IMR-90 (cell line): Measurements from ENCODE around the gene FOXN4. TPM values are rescaled to one million over a fixed set of nuclear protein-coding genes. Genes with fewer than 3 reads are reported as not detected.

Source experiments
- ATAC-seq: fragments of 200-7000 bp; cut with Tn5 transposase; 2 replicates; pipeline ENCODE4 v1.9.1; 2020; ENCODE audit warnings: low read depth, mild to moderate bottlenecking, moderate library complexity
- BruUV-seq: library from RNA; stranded (reverse); fragments of 400-500 nt; replicated peaks from 2 replicates; lab custom pipeline; 2021; lab: Mats Ljungman, UMichigan
- CTCF ChIA-PET: fragments of 300-600 bp; formaldehyde crosslinking; extraction: SDS; loops from one replicate; lab custom pipeline; 2021; ENCODE audit warnings: antibody characterized with exemption; lab: Yijun Ruan, JAX
- POLR2A ChIA-PET: fragments of 300-600 bp; sonication (Branson Sonifier 250); formaldehyde crosslinking; loops from one replicate; lab custom pipeline; 2022; ENCODE audit warnings: antibody characterized with exemption; ENCODE audit not compliant: unreplicated experiment; lab: Charles Lee
- DNase-seq: peaks from one replicate; pipeline ENCODE4 v3.0.0; 2013
- H2AFZ ChIP-seq: replicated peaks from 2 replicates; pipeline ENCODE3; 2013; ENCODE audit warnings: low read length, mild to moderate bottlenecking; ENCODE audit not compliant: poor library complexity
- H2AK5ac ChIP-seq: 2 replicates; pipeline ENCODE4 v1.6.1; 2013; ENCODE audit warnings: low read depth, low read length, inconsistent platforms
- H2AK9ac ChIP-seq: replicated peaks from 2 replicates; pipeline ENCODE3; 2013; ENCODE audit warnings: mild to moderate bottlenecking, low read depth, low read length, moderate library complexity; ENCODE audit not compliant: poor library complexity
- H2BK120ac ChIP-seq: 2 replicates; pipeline ENCODE4 v1.6.1; 2013; ENCODE audit warnings: low read depth, low read length, inconsistent platforms
- H2BK15ac ChIP-seq: 3 replicates; pipeline ENCODE4 v1.6.1; 2013; ENCODE audit warnings: low read depth, low read length, inconsistent platforms
- H2BK20ac ChIP-seq: 2 replicates; pipeline ENCODE4 v1.6.1; 2013; ENCODE audit warnings: low read depth, mild to moderate bottlenecking, inconsistent platforms, low read length, moderate library complexity
- H2BK5ac ChIP-seq: 2 replicates; pipeline ENCODE4 v1.6.1; 2013; ENCODE audit warnings: mild to moderate bottlenecking, low read depth, low read length, inconsistent platforms; ENCODE audit not compliant: poor library complexity, severe bottlenecking
- H3K14ac ChIP-seq: replicated peaks from 2 replicates; pipeline ENCODE4 v1.6.1; 2013; ENCODE audit warnings: low read depth, low read length, inconsistent platforms
- H3K18ac ChIP-seq: 2 replicates; pipeline ENCODE4 v1.6.1; 2013; ENCODE audit warnings: low read depth, low read length, control low read depth
- H3K23ac ChIP-seq: 2 replicates; pipeline ENCODE4 v1.6.1; 2013; ENCODE audit warnings: low read depth, low read length, inconsistent platforms
- H3K27ac ChIP-seq: 2 replicates; pipeline ENCODE4 v1.5.1; 2013; ENCODE audit warnings: mild to moderate bottlenecking, control low read depth, low read length; ENCODE audit not compliant: insufficient read depth
- H3K27me3 ChIP-seq: 2 replicates; pipeline ENCODE4 v1.6.1; 2013; ENCODE audit warnings: low read length; ENCODE audit not compliant: control insufficient read depth, insufficient read depth
- H3K36me3 ChIP-seq: 2 replicates; pipeline ENCODE4 v1.6.1; 2013; ENCODE audit warnings: low read length, mixed read lengths; ENCODE audit not compliant: control insufficient read depth, insufficient read depth
- H3K4ac ChIP-seq: 2 replicates; pipeline ENCODE4 v1.6.1; 2013; ENCODE audit warnings: low read depth, low read length, inconsistent platforms
- H3K4me1 ChIP-seq: 2 replicates; pipeline ENCODE4 v1.6.1; 2013; ENCODE audit warnings: low read length, mixed read lengths; ENCODE audit not compliant: control insufficient read depth, insufficient read depth
- H3K4me2 ChIP-seq: 2 replicates; pipeline ENCODE4 v1.6.1; 2013; ENCODE audit warnings: low read depth, mild to moderate bottlenecking, control low read depth, low read length, moderate library complexity
- H3K4me3 ChIP-seq: 2 replicates; pipeline ENCODE4 v1.5.1; 2013; ENCODE audit warnings: low read depth, mild to moderate bottlenecking, control low read depth, low read length, moderate library complexity; ENCODE audit not compliant: insufficient read depth
- H3K56ac ChIP-seq: 2 replicates; pipeline ENCODE4 v1.6.1; 2013; ENCODE audit warnings: low read length, inconsistent platforms; ENCODE audit not compliant: insufficient read depth; ENCODE audit errors: extremely low read depth
- H3K79me1 ChIP-seq, 2 experiments: 2 replicates each; pipeline ENCODE4 v1.6.1; 2013; ENCODE audit warnings: low read length in 2 of 2, inconsistent platforms in 1 of 2, low read depth in 1 of 2
- H3K9ac ChIP-seq: 2 replicates; pipeline ENCODE4 v1.6.1; 2013; ENCODE audit warnings: low read depth, low read length, control low read depth
- H3K9me1 ChIP-seq: 2 replicates; pipeline ENCODE4 v1.6.1; 2013; ENCODE audit warnings: low read length, inconsistent platforms; ENCODE audit not compliant: insufficient read depth
- H3K9me3 ChIP-seq: 2 replicates; pipeline ENCODE4 v1.6.1; 2013; ENCODE audit warnings: low read length; ENCODE audit not compliant: control insufficient read depth, insufficient read depth
- H4K20me1 ChIP-seq: 2 replicates; pipeline ENCODE4 v1.6.1; 2013; ENCODE audit warnings: low read length, inconsistent platforms; ENCODE audit not compliant: insufficient read depth
- H4K5ac ChIP-seq: 2 replicates; pipeline ENCODE4 v1.6.1; 2013; ENCODE audit warnings: mild to moderate bottlenecking, low read depth, low read length, control low read depth
- H4K8ac ChIP-seq, 2 experiments: 2 replicates each; pipeline ENCODE4 v1.6.1; 2013; ENCODE audit warnings: low read depth in 2 of 2, low read length in 2 of 2, control low read depth in 1 of 2, inconsistent platforms in 1 of 2
- H4K91ac ChIP-seq: 2 replicates; pipeline ENCODE4 v1.6.1; 2013; ENCODE audit warnings: low read depth, low read length, inconsistent platforms; ENCODE audit not compliant: insufficient read depth
- CEBPB ChIP-seq: IDR thresholded peaks from 2 replicates; pipeline ENCODE4 v1.6.1; 2012; ENCODE audit warnings: low read depth, low read length, improper control_type of control experiment
- MAZ ChIP-seq: IDR thresholded peaks from 2 replicates; pipeline ENCODE4 v1.6.1; 2012; ENCODE audit warnings: low read depth, mild to moderate bottlenecking, low read length, improper control_type of control experiment, moderate library complexity, borderline replicate concordance
- RAD21 ChIP-seq: IDR thresholded peaks from 2 replicates; pipeline ENCODE4 v1.6.1; 2012; ENCODE audit warnings: low read length, improper control_type of control experiment
- RFX5 ChIP-seq: IDR thresholded peaks from 2 replicates; pipeline ENCODE4 v1.8.0; 2012; ENCODE audit warnings: low read depth, mild to moderate bottlenecking, low read length, moderate library complexity
- WGBS, 2 experiments: methylation state at CpG; one replicate each; pipeline versions ENCODE4 v1.1.5 to v1.1.7; 2013; ENCODE audit warnings: missing lambda C conversion rate in 2 of 2; ENCODE audit not compliant: insufficient read length in 1 of 2; ENCODE audit errors: extremely low coverage in 2 of 2; 5-methylcytosine and 5-hydroxymethylcytosine counted together
- dilution Hi-C: fragments of 300-500 bp; cut with HindIII; formaldehyde crosslinking; loops from one replicate; pipeline ENCODE4 v1.14.3; 2018; ENCODE audit warnings: low sequenced_read_pairs; ENCODE audit not compliant: unreplicated experiment
- in situ Hi-C: fragments of 300-500 bp; cut with MboI; formaldehyde crosslinking; loops from 3 replicates; pipeline ENCODE4 v1.14.3; 2019; ENCODE audit warnings: low sequenced_read_pairs, inconsistent platforms, mixed read lengths
- intact Hi-C: fragments of 100-400 bp; cut with micrococcal nuclease; formaldehyde crosslinking; loops from 2 replicates; pipeline ENCODE4 v1.10.0; 2022
- polyA plus RNA-seq, 3 experiments: library from polyadenylated mRNA; depleted of rRNA; stranded (reverse); fragments of >200 nt; gene quantifications; 2 replicates each; pipeline ENCODE4 v1.2.3, GENCODE V29; 2012; ENCODE audit warnings: low replicate concordance in 1 of 3
- total RNA-seq: library from RNA; depleted of rRNA; stranded (reverse); fragments of >200 nt; gene quantifications from 2 replicates; pipeline ENCODE4 v1.2.3, GENCODE V29; 2012

FOXN4 gene
- total and polyA plus RNA-seq, 2 of the 4 experiments (the other 2 are of a cell fraction): not detected

GRCh38 chr12:109346920-109347319 lies 37.8 kb upstream of the FOXN4 start:
- H2BK120ac ChIP-seq: no peak overlapping the region
- no peaks in the 10 kb centered on the region for H4K20me1 ChIP-seq
- H3K9me1 ChIP-seq: no peaks in the 10 kb centered on the region
- no peak overlapping the region for H3K27ac ChIP-seq
- peaks cover 5% of the 10 kb centered on the region for H3K27me3 ChIP-seq
- ChIA-PET CTCF (no interaction called here), POLR2A (no interaction called here)
- no peak overlapping the region for H2BK20ac ChIP-seq
- WGBS, 2 experiments: no CpG with 5 or more reads among the region's 3 CpGs
- no peak overlapping the region for H2AK9ac ChIP-seq
- dilution Hi-C loops (no loop called here), intact Hi-C loops (no loop called here), in situ Hi-C loops (no loop called here)
- no peak overlapping the region for H3K9ac ChIP-seq
- no peaks in the 10 kb centered on the region for H3K4me1 ChIP-seq
- H2BK15ac ChIP-seq: no peak overlapping the region
- no peak for ATAC-seq
- no peak overlapping the region for H3K56ac ChIP-seq
- H2BK5ac ChIP-seq: no peak overlapping the region
- H3K23ac ChIP-seq: no peak overlapping the region
- no peak overlapping the region for H3K4ac ChIP-seq
- H4K5ac ChIP-seq: no peak overlapping the region
- H3K36me3 ChIP-seq: no peaks in the 10 kb centered on the region
- no peak overlapping the region for H4K8ac ChIP-seq
- no peak overlapping the region for H3K18ac ChIP-seq
- H3K4me2 ChIP-seq: no peak overlapping the region
- BruUV-seq: no TSS peak
- H2AK5ac ChIP-seq: no peak overlapping the region
- no peak overlapping the region for H4K91ac ChIP-seq
- H3K14ac ChIP-seq: no peak overlapping the region
- no peak overlapping the region for H2AFZ ChIP-seq
- H3K9me3 ChIP-seq: no peaks in the 10 kb centered on the region
- H3K4me3 ChIP-seq: no peak overlapping the region
- no peaks in the 10 kb centered on the region for H3K79me1 ChIP-seq
- DNase-seq: no peak
- TF ChIP-seq CEBPB (no peak), RAD21 (no peak), RFX5 (no peak), MAZ (no peak)
